HepG2 (cell line): ENCODE measurements around the gene MSI2. TPM values are rescaled to one million over a fixed set of nuclear protein-coding genes. Genes with fewer than 3 reads are reported as not detected.

Source experiments
- ARID4A ChIP-seq: sonication (generic); formaldehyde crosslinking; IDR thresholded peaks from 2 replicates; pipeline ENCODE4 v1.5.0; 2020; ENCODE audit warnings: mild to moderate bottlenecking, missing genetic modification reagents, borderline replicate concordance
- E2F2 ChIP-seq: sonication (generic); formaldehyde crosslinking; IDR thresholded peaks from 2 replicates; pipeline ENCODE4 v1.4.0; 2020; ENCODE audit warnings: missing genetic modification reagents, borderline replicate concordance
- GABPB1 ChIP-seq: IDR thresholded peaks from 2 replicates; pipeline ENCODE4 v1.6.1; 2016; ENCODE audit warnings: mild to moderate bottlenecking, missing genetic modification reagents, moderate library complexity, missing compliant biosample characterization
- HCFC1 ChIP-seq: fragments of 150-350 bp; IDR thresholded peaks from 2 replicates; pipeline ENCODE4 v1.6.1; 2014; ENCODE audit warnings: low read depth, low read length
- HNF4A ChIP-seq: sonication (generic); formaldehyde crosslinking; IDR thresholded peaks from 2 replicates; pipeline ENCODE4 v1.4.0; 2020; ENCODE audit warnings: missing genetic modification reagents
- KLF16 ChIP-seq, 2 experiments: sonication (generic) in 1 of 2; formaldehyde crosslinking in 1 of 2; IDR thresholded peaks; 2 replicates each; pipeline versions ENCODE4 v1.6.1 to v1.8.0; 2016 to 2023; ENCODE audit warnings: missing genetic modification reagents in 2 of 2, missing compliant biosample characterization in 1 of 2
- LRRFIP1 ChIP-seq: sonication (generic); formaldehyde crosslinking; conservative IDR thresholded peaks from 2 replicates; pipeline ENCODE4 v1.4.0; 2020; ENCODE audit warnings: missing genetic modification reagents
- MBNL3 ChIP-seq: fragments of 250-450 bp; sonication (Bioruptor Pico); conservative IDR thresholded peaks from 2 replicates; pipeline ENCODE4 v1.8.0; 2022; ENCODE audit warnings: mild to moderate bottlenecking, inconsistent platforms
- REPIN1 ChIP-seq: sonication (generic); formaldehyde crosslinking; IDR thresholded peaks from 2 replicates; pipeline ENCODE4 v1.8.0; 2022; ENCODE audit warnings: missing genetic modification reagents, low read depth, mild to moderate bottlenecking, borderline replicate concordance
- RFX5 ChIP-seq: IDR thresholded peaks from 2 replicates; pipeline ENCODE4 v1.6.1; 2011; ENCODE audit warnings: low read depth, low read length, improper control_type of control experiment
- THYN1 ChIP-seq: sonication (generic); formaldehyde crosslinking; IDR thresholded peaks from 2 replicates; pipeline ENCODE4 v1.8.1; 2023; ENCODE audit warnings: low read depth, mild to moderate bottlenecking, moderate library complexity, missing genetic modification reagents, borderline replicate concordance
- ZFP82 ChIP-seq: sonication (generic); formaldehyde crosslinking; IDR thresholded peaks from 2 replicates; pipeline ENCODE4 v1.5.1; 2020; ENCODE audit warnings: mild to moderate bottlenecking, missing genetic modification reagents, borderline replicate concordance
- ZFX ChIP-seq: sonication (generic); formaldehyde crosslinking; IDR thresholded peaks from 2 replicates; pipeline ENCODE4 v1.4.0; 2020; ENCODE audit warnings: mild to moderate bottlenecking, low read depth, missing genetic modification reagents, moderate library complexity
- ZNF780A ChIP-seq: sonication (generic); formaldehyde crosslinking; IDR thresholded peaks from 2 replicates; pipeline ENCODE4 v1.8.0; 2022; ENCODE audit warnings: mild to moderate bottlenecking, missing genetic modification reagents, moderate library complexity
- ZNF781 ChIP-seq: sonication (generic); formaldehyde crosslinking; IDR thresholded peaks from 2 replicates; pipeline ENCODE4 v1.5.1; 2020; ENCODE audit warnings: borderline replicate concordance, mild to moderate bottlenecking, missing genetic modification reagents; ENCODE audit errors: not compliant biosample characterization
- polyA plus RNA-seq, 8 experiments: library from polyadenylated mRNA; depleted of rRNA in 3 of 8; stranded (reverse) in 7 of 8; unstranded in 1 of 8; fragments of >200 nt; fragmentation: Illumina TruSeq in 4 of 8; extraction: Trizol in 4 of 8; gene quantifications; 2 replicates each; pipeline versions ENCODE4 v1.2.1 to v1.2.3, GENCODE V29; 2011 to 2016; ENCODE audit warnings: low read depth in 4 of 8, missing spikeins in 1 of 8, mixed read lengths in 1 of 8; ENCODE audit not compliant: insufficient read depth in 1 of 8
- total RNA-seq, 5 experiments: library from RNA; depleted of rRNA; stranded (reverse); fragments of >200 nt; fragmentation: Illumina TruSeq; extraction: Trizol; gene quantifications; 2 replicates each; pipeline ENCODE4 v1.2.3, GENCODE V29; 2016; ENCODE audit warnings: low read depth in 1 of 5
- TF ChIP-seq, protein P1 (sequence below): sonication (generic); formaldehyde crosslinking; IDR thresholded peaks from 2 replicates; pipeline ENCODE4 v1.4.0; 2020; ENCODE audit warnings: missing genetic modification reagents, borderline replicate concordance

MSI2 gene
- total and polyA plus RNA-seq, 2 of the 13 experiments (the other 11 are each of a cell fraction or from before 2014, with no cell fraction given) = 77.5 to 78.4 TPM

DNA sequence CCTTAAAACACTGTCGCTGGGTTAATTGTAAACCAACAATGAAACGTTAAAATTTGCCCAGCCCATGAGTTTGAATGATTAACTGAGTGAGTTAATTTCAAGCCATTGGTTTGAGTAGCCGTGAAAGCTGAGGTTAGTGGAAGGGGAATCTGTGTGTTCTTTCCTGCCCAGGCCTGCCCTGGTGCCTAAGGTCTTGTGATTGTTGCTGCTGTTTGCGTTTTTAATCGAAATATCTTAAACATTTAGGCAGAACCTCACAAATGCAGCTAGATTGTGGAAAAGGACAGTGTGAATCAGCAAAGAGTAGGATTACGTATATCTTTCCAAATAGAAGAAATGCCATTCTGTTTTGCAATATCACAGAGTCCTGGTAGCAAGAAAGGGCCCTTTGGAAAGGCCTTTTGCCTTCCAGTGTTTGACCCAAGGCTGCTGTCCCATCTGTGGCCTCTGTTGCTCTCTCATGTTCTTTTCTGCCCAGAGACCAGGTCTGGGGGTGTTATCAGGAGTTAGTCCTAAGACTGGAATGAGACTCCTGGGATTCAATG lies 113.8 kb downstream of the MSI2 start (continued):
- no peak for TF ChIP-seq E2F2 (CRISPR knock-in tag)
- TF ChIP-seq HNF4A (CRISPR knock-in tag) = peak; percentile 69
- TF ChIP-seq REPIN1 = peak; percentile 18; the same call in 1 of the 2 replicates
- no peak for TF ChIP-seq HCFC1
- TF ChIP-seq, protein P1, sequence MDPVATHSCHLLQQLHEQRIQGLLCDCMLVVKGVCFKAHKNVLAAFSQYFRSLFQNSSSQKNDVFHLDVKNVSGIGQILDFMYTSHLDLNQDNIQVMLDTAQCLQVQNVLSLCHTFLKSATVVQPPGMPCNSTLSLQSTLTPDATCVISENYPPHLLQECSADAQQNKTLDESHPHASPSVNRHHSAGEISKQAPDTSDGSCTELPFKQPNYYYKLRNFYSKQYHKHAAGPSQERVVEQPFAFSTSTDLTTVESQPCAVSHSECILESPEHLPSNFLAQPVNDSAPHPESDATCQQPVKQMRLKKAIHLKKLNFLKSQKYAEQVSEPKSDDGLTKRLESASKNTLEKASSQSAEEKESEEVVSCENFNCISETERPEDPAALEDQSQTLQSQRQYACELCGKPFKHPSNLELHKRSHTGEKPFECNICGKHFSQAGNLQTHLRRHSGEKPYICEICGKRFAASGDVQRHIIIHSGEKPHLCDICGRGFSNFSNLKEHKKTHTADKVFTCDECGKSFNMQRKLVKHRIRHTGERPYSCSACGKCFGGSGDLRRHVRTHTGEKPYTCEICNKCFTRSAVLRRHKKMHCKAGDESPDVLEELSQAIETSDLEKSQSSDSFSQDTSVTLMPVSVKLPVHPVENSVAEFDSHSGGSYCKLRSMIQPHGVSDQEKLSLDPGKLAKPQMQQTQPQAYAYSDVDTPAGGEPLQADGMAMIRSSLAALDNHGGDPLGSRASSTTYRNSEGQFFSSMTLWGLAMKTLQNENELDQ (CRISPR knock-in tag) = no peak
- TF ChIP-seq KLF16 (CRISPR knock-in tag; IDR thresholded peaks at IDR 0.05) = peak in 1 of 2 experiments; percentile 51; a peak in 1 of 4 replicates
- peak; percentile 64; the same call in 1 of the 2 replicates for TF ChIP-seq ZFX (CRISPR knock-in tag)
- TF ChIP-seq LRRFIP1 (CRISPR knock-in tag) = no peak
- TF ChIP-seq ZNF780A = 0 out of 2 replicates have a peak, but pooled peaks have one; percentile 20
- TF ChIP-seq ARID4A (CRISPR knock-in tag) = peak; percentile 58; the same call in 1 of the 2 replicates
- TF ChIP-seq ZFP82 (CRISPR knock-in tag) = no peak
- TF ChIP-seq ZNF781 = no peak
- TF ChIP-seq MBNL3 (CRISPR knock-in tag) = no peak
- TF ChIP-seq THYN1 = no peak
- no peak for TF ChIP-seq GABPB1
- peak; percentile 51; the same call in 1 of the 2 replicates for TF ChIP-seq RFX5
